ENCODE measurements around the gene MATCAP1.

MATCAP1 gene

DNA sequence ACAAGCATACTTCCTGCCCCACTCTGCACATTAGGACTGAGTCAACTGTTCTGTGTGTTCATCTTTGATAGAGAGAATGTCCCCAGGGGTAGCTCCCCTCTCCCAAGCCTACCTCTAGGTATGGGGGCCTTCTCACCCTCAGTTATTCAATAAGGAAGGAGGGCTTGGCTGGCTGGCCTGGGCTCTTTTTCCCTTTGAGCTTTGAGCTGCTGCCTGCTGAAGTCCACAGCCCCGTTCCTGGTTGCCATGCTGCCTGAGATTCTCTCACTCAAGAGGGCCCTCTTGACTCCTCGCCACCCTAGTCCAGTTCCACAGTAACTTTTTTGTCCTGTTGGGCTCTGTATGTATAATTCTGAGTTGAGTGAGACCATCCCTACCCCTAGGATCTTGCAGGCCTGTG, 38.0 kb downstream of the MATCAP1 start:
- no peak for FAIRE-seq
- DNase-seq (ENCODE audit: insufficient read length, low spot score), result no peak
- TF ChIP-seq PAX5 (IDR thresholded peaks at IDR 0.05; ENCODE audit: insufficient read depth, low read length, severe bottlenecking) (no peak), SPI1 (IDR thresholded peaks at IDR 0.05; ENCODE audit: low read depth, low read length) (no peak), POLR2A (IDR thresholded peaks at IDR 0.05; ENCODE audit: low read depth, low read length) (no peak), POU2F2 (IDR thresholded peaks at IDR 0.05; ENCODE audit: low read depth, low read length) (no peak), TAF1 (IDR thresholded peaks at IDR 0.05; ENCODE audit: low read depth, low read length) (no peak), POLR2AphosphoS5 (IDR thresholded peaks at IDR 0.05; ENCODE audit: low read depth, low read length) (no peak)

DNA sequence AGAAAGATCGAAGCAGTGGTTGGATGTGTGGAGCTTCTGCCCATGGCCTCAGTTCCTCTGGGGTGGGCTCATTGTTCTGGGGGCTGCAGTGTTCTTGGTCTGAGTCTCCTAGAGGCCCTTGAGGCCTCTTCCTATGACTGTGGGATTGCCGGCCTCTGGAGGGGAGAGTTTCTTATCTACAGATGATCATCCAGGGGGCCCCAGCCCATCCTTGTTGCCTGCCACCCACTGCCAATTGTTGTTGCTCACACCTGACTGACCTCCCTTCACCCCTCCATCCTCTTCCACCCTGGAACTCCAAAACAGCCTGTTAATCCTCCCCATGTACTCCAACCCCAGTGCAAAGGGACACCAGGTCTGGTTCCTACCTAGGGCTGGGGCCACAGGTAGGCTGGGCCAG, 38.8 kb downstream of the MATCAP1 start:
- no peak for DNase-seq (ENCODE audit: insufficient read length, low spot score)
- no peak for FAIRE-seq
- no peak for TF ChIP-seq SPI1 (IDR thresholded peaks at IDR 0.05; ENCODE audit: low read depth, low read length)
- TF ChIP-seq PAX5 (IDR thresholded peaks at IDR 0.05; ENCODE audit: insufficient read depth, low read length, severe bottlenecking), result no peak
- no peak for TF ChIP-seq TAF1 (IDR thresholded peaks at IDR 0.05; ENCODE audit: low read depth, low read length)
- no peak for TF ChIP-seq POLR2AphosphoS5 (IDR thresholded peaks at IDR 0.05; ENCODE audit: low read depth, low read length)
- TF ChIP-seq POLR2A (IDR thresholded peaks at IDR 0.05; ENCODE audit: low read depth, low read length), result no peak
- TF ChIP-seq POU2F2 (IDR thresholded peaks at IDR 0.05; ENCODE audit: low read depth, low read length), result no peak

DNA sequence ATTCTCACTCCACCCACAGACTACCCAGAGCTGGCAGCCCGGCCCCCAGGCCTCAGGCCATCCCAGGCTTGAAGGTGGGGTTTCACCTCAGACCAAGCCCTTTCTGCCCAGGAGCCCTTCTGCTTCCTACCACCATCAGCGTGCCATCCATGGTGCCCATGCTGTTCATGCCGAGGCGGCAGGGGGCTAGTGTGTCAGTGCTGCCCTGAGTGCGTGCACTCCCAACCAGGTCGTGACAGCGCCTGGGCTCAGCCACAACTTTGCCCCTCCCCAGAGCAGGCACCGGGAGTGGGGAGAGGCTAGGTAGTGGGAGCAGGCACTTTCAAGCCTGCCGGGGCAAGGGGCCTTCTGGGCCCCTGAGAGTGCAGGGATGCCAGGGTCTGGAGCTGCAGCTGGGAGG, 41.4 kb downstream of the MATCAP1 start:
- no peak for FAIRE-seq
- TF ChIP-seq POU2F2 (IDR thresholded peaks at IDR 0.05; ENCODE audit: low read depth, low read length) (no peak), POLR2AphosphoS5 (IDR thresholded peaks at IDR 0.05; ENCODE audit: low read depth, low read length) (no peak), PAX5 (IDR thresholded peaks at IDR 0.05; ENCODE audit: insufficient read depth, low read length, severe bottlenecking) (no peak), POLR2A (IDR thresholded peaks at IDR 0.05; ENCODE audit: low read depth, low read length) (no peak), SPI1 (IDR thresholded peaks at IDR 0.05; ENCODE audit: low read depth, low read length) (no peak), TAF1 (IDR thresholded peaks at IDR 0.05; ENCODE audit: low read depth, low read length) (no peak)
- no peak for DNase-seq (ENCODE audit: insufficient read length, low spot score)

DNA sequence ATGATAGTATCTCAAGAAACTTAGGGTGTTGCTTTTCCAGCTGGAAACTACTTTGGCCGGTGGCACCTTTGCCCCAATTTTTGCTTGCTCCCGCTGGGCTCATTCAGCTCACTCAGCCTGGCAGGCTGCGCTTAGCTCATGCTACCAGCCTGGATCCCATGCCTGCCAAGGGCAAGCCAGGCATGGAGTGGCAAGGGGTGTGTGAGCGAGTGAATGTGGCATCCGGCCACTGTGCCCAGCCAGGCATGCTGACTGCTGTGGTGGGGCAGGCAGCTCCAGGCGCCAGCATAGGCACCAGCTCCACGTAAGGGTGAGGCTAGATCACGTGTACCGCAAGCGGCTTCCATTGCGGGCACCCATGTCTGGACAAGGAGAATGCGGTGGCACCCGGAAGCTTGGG, 42.4 kb downstream of the MATCAP1 start:
- no peak for DNase-seq (ENCODE audit: insufficient read length, low spot score)
- FAIRE-seq, result no peak
- TF ChIP-seq PAX5 (IDR thresholded peaks at IDR 0.05; ENCODE audit: insufficient read depth, low read length, severe bottlenecking) (no peak), POLR2A (IDR thresholded peaks at IDR 0.05; ENCODE audit: low read depth, low read length) (no peak), SPI1 (IDR thresholded peaks at IDR 0.05; ENCODE audit: low read depth, low read length) (no peak)

DNA sequence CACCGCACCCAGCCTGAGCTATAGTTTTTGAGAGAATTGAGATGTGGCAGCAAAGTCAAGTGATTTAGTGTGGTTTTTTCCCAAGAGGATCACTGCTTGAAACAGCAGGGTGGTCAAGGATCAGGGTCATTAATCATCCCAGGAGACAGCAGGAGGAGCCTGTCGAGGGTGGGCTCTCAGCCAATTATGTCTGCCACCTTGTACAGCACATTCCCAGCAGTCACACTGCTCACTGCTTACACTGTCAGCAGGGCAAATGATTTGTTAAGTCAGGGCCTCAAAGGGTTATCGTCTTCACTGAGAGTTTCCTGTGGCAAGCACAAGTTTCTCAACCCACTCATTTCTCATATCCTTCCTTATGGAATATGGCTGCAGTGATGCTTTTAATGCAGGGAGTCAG, 46.2 kb downstream of the MATCAP1 start:
- FAIRE-seq, result no peak
- TF ChIP-seq TAF1 (IDR thresholded peaks at IDR 0.05; ENCODE audit: low read depth, low read length) (no peak), PAX5 (IDR thresholded peaks at IDR 0.05; ENCODE audit: insufficient read depth, low read length, severe bottlenecking) (no peak), SPI1 (IDR thresholded peaks at IDR 0.05; ENCODE audit: low read depth, low read length) (no peak), POLR2A (IDR thresholded peaks at IDR 0.05; ENCODE audit: low read depth, low read length) (no peak), POU2F2 (IDR thresholded peaks at IDR 0.05; ENCODE audit: low read depth, low read length) (no peak), POLR2AphosphoS5 (IDR thresholded peaks at IDR 0.05; ENCODE audit: low read depth, low read length) (no peak)
- no peak for DNase-seq (ENCODE audit: insufficient read length, low spot score)

DNA sequence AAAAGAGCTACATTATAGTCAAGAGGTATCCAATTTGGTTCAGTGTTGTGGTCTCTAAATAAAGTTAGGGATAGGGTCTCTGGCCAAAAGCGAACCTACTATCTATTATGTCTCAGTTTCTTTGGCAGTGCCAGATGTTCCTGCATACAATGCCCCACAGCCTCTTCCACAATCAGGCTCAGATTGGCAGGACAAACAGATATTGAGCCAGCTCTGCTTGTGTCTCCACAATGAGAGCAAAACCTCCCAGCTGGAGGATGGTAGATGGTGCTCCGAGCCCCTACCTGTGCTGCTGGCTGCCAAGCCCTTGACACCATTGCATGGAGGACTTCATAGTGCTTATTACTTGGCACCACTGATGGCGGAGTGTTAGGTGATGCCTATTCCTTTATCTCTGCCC, 54.3 kb downstream of the MATCAP1 start:
- TF ChIP-seq PAX5 (IDR thresholded peaks at IDR 0.05; ENCODE audit: insufficient read depth, low read length, severe bottlenecking) (no peak), POLR2AphosphoS5 (IDR thresholded peaks at IDR 0.05; ENCODE audit: low read depth, low read length) (no peak), POU2F2 (IDR thresholded peaks at IDR 0.05; ENCODE audit: low read depth, low read length) (no peak), SPI1 (IDR thresholded peaks at IDR 0.05; ENCODE audit: low read depth, low read length) (no peak), TAF1 (IDR thresholded peaks at IDR 0.05; ENCODE audit: low read depth, low read length) (no peak), POLR2A (IDR thresholded peaks at IDR 0.05; ENCODE audit: low read depth, low read length) (no peak)
- FAIRE-seq, result no peak

DNA sequence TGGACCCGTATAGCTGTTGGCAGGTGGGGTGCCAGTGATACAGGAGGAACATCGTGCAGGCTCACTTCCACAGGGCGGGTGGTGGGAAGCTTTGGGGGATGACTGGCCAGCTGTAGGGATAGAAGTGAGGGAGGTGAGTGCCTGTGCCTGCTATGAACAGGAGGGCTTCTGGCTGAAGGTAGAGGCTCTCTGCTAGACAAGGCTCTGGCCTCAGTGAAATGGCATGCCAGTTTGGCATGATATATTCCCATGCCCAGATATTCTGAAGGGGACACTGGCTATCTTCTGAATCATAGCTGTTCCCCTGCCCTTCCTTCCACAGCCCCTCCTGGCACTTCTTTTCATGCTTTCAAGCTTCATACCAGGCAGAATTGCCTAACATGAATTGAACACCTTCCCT, 54.9 kb downstream of the MATCAP1 start:
- TF ChIP-seq TAF1 (IDR thresholded peaks at IDR 0.05; ENCODE audit: low read depth, low read length) (no peak), POLR2AphosphoS5 (IDR thresholded peaks at IDR 0.05; ENCODE audit: low read depth, low read length) (no peak), POU2F2 (IDR thresholded peaks at IDR 0.05; ENCODE audit: low read depth, low read length) (no peak), SPI1 (IDR thresholded peaks at IDR 0.05; ENCODE audit: low read depth, low read length) (no peak), POLR2A (IDR thresholded peaks at IDR 0.05; ENCODE audit: low read depth, low read length) (no peak), PAX5 (IDR thresholded peaks at IDR 0.05; ENCODE audit: insufficient read depth, low read length, severe bottlenecking) (no peak)
- no peak for FAIRE-seq
- DNase-seq (ENCODE audit: insufficient read length, low spot score), result no peak

More for the DNA sequence above, 54.3 kb downstream of the MATCAP1 start:
- no peak for DNase-seq (ENCODE audit: insufficient read length, low spot score)

DNA sequence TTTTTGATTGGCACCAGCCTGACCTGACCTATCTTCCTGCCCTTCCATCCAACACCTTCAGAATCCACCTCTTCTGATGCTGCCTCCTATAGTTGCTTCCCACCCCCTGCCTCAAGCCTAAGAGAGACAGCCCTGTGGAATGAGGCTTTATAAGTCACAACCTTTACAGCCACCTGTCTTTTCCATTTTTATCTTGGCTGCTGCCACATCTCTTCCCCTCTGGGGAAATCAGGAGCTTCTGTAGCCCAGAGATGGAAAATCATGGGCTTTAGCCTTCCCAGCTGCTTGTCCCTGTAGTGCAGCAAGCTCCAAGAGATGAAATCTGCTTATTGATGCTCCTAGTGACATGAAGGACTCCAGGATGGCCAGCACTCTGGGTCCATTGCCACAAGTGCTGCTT, 55.3 kb downstream of the MATCAP1 start:
- FAIRE-seq (no peak), DNase-seq (ENCODE audit: insufficient read length, low spot score) (no peak)
- TF ChIP-seq POU2F2 (IDR thresholded peaks at IDR 0.05; ENCODE audit: low read depth, low read length), result no peak
- TF ChIP-seq PAX5 (IDR thresholded peaks at IDR 0.05; ENCODE audit: insufficient read depth, low read length, severe bottlenecking), result no peak
- TF ChIP-seq SPI1 (IDR thresholded peaks at IDR 0.05; ENCODE audit: low read depth, low read length), result no peak
- no peak for TF ChIP-seq TAF1 (IDR thresholded peaks at IDR 0.05; ENCODE audit: low read depth, low read length)
- TF ChIP-seq POLR2AphosphoS5 (IDR thresholded peaks at IDR 0.05; ENCODE audit: low read depth, low read length), result no peak
- no peak for TF ChIP-seq POLR2A (IDR thresholded peaks at IDR 0.05; ENCODE audit: low read depth, low read length)
